ENCODE data around the gene TBC1D22A. TPM values are rescaled to one million over a fixed set of nuclear protein-coding genes. Genes with fewer than 3 reads are reported as not detected.

TBC1D22A gene
- total RNA-seq, 1 experiment from 2014 or later: 32.6 TPM

- Mint-ChIP-seq H3K27ac (ENCODE audit: unreplicated experiment) (no peak overlapping the region), H3K36me3 (ENCODE audit: insufficient read depth, unreplicated experiment) (peaks cover 18% of the 10 kb centered on the region), H3K4me3 (ENCODE audit: unreplicated experiment) (no peak overlapping the region), H3K9me3 (ENCODE audit: unreplicated experiment) (no peaks in the 10 kb centered on the region), H3K27me3 (ENCODE audit: insufficient read depth, unreplicated experiment) (no peaks in the 10 kb centered on the region), H3K4me1 (ENCODE audit: low read depth, unreplicated experiment) (peaks cover 14% of the 10 kb centered on the region)
- DNase-seq: no peak
- ChIA-PET CTCF (no interaction called here), POLR2A (no interaction called here)
- Histone ChIP-seq H3K36me3 (ENCODE audit: control insufficient read depth, insufficient read depth, low read length) (no peaks in the 10 kb centered on the region), H3K27me3 (replicated peaks; ENCODE audit: control insufficient read depth, insufficient read depth, low read length) (no peaks in the 10 kb centered on the region), H3K4me3 (ENCODE audit: low read depth, low read length) (no peak overlapping the region), H3K4me1 (no peaks in the 10 kb centered on the region), H3K9me3 (no peaks in the 10 kb centered on the region)
- intact Hi-C loops (cut with micrococcal nuclease; ENCODE audit: unreplicated experiment): no loop called here
- TF ChIP-seq CTCF (IDR thresholded peaks at IDR 0.05; ENCODE audit: insufficient read depth in 1 of 2, low read depth in 1 of 2, low read length in 1 of 2, severe bottlenecking in 1 of 2, unreplicated experiment in 1 of 2): no peak
- BruUV-seq (replicated peaks): no TSS peak
Measured at GRCh38 chr22:46727813-46728364, 34.6 kb upstream of the TBC1D22A start.

GRCh38 chr22:46728470-46728869, 34.0 kb upstream of the TBC1D22A start:
- DNase-seq: no peak
- Histone ChIP-seq H3K4me1 (no peaks in the 10 kb centered on the region), H3K9me3 (no peaks in the 10 kb centered on the region), H3K36me3 (ENCODE audit: control insufficient read depth, insufficient read depth, low read length) (no peaks in the 10 kb centered on the region), H3K4me3 (ENCODE audit: low read depth, low read length) (no peak overlapping the region), H3K27me3 (replicated peaks; ENCODE audit: control insufficient read depth, insufficient read depth, low read length) (no peaks in the 10 kb centered on the region)
- intact Hi-C loops (cut with micrococcal nuclease; ENCODE audit: unreplicated experiment): no loop called here
- Mint-ChIP-seq H3K36me3 (ENCODE audit: insufficient read depth, unreplicated experiment) (peaks cover 18% of the 10 kb centered on the region), H3K4me1 (ENCODE audit: low read depth, unreplicated experiment) (peaks cover 14% of the 10 kb centered on the region), H3K27ac (ENCODE audit: unreplicated experiment) (no peak overlapping the region), H3K4me3 (ENCODE audit: unreplicated experiment) (no peak overlapping the region), H3K9me3 (ENCODE audit: unreplicated experiment) (no peaks in the 10 kb centered on the region), H3K27me3 (ENCODE audit: insufficient read depth, unreplicated experiment) (no peaks in the 10 kb centered on the region)
- no TSS peak for BruUV-seq (replicated peaks)
- no peak for TF ChIP-seq CTCF (IDR thresholded peaks at IDR 0.05; ENCODE audit: insufficient read depth in 1 of 2, low read depth in 1 of 2, low read length in 1 of 2, severe bottlenecking in 1 of 2, unreplicated experiment in 1 of 2)
- POLR2A ChIA-PET: no interaction called here
- CTCF ChIA-PET: no interaction called here

- no TSS peak for BruUV-seq (replicated peaks)
- H3K4me3 Mint-ChIP-seq (ENCODE audit: unreplicated experiment): no peak overlapping the region
- no peaks in the 10 kb centered on the region for H3K9me3 Mint-ChIP-seq (ENCODE audit: unreplicated experiment)
- no peak overlapping the region for H3K27ac Mint-ChIP-seq (ENCODE audit: unreplicated experiment)
- intact Hi-C loops (cut with micrococcal nuclease; ENCODE audit: unreplicated experiment): no loop called here
- ChIA-PET CTCF (no interaction called here), POLR2A (no interaction called here)
- H3K4me1 Mint-ChIP-seq (ENCODE audit: low read depth, unreplicated experiment): peaks cover 14% of the 10 kb centered on the region
- Histone ChIP-seq H3K4me1 (peaks cover 6% of the 10 kb centered on the region; the same call in 1 of the 2 replicates), H3K36me3 (ENCODE audit: control insufficient read depth, insufficient read depth, low read length) (no peaks in the 10 kb centered on the region), H3K27me3 (replicated peaks; ENCODE audit: control insufficient read depth, insufficient read depth, low read length) (no peaks in the 10 kb centered on the region), H3K9me3 (no peaks in the 10 kb centered on the region), H3K4me3 (ENCODE audit: low read depth, low read length) (no peak overlapping the region)
- no peaks in the 10 kb centered on the region for H3K27me3 Mint-ChIP-seq (ENCODE audit: insufficient read depth, unreplicated experiment)
- peaks cover 18% of the 10 kb centered on the region for H3K36me3 Mint-ChIP-seq (ENCODE audit: insufficient read depth, unreplicated experiment)
- TF ChIP-seq CTCF (IDR thresholded peaks at IDR 0.05; ENCODE audit: insufficient read depth in 1 of 2, low read depth in 1 of 2, low read length in 1 of 2, severe bottlenecking in 1 of 2, unreplicated experiment in 1 of 2): no peak
- DNase-seq: no peak
Measured at GRCh38 chr22:46730568-46731245, 31.7 kb upstream of the TBC1D22A start.
